ENCODE measurements around the gene NRDE2. TPM values are rescaled to one million over a fixed set of nuclear protein-coding genes. Genes with fewer than 3 reads are reported as not detected.

The NRDE2 gene
- total RNA-seq, 1 experiment from 2014 or later, result 20.1 TPM

DNA sequence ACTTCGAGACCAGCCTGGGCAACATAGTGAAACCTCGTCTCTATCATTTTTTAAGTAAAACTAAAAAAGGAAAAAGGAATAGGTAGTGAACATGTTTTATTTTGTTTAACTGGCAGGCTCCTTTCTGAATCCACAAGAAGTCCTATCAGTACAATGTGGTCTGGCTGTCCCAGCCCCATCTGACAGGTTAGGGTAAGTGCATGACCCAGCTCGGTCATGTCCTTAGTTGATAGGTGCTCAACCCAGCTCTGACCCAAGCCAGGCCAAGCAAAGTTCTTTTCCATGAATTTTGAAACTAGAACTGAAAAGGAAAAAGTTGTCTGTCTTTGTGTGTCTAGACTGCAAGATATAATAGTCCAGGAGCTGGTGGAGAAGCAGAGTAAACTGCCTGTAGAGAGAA lies 4.7 kb upstream of the NRDE2 start:
- Histone ChIP-seq H3K27ac (ENCODE audit: low read depth, low read length) (no peak overlapping the region), H2AFZ (ENCODE audit: low read depth, low read length, poor library complexity, severe bottlenecking) (no peak overlapping the region), H3K36me3 (ENCODE audit: control insufficient read depth in 1 of 2, insufficient read depth in 2 of 2, low read length in 2 of 2) (no peaks in the 10 kb centered on the region), H3K27me3 (ENCODE audit: insufficient read depth, low read length) (0 out of 2 replicates have a peak, but pooled peaks cover 5% of the 10 kb centered on the region), H4K20me1 (ENCODE audit: insufficient read depth) (no peaks in the 10 kb centered on the region), H3K9me2 (ENCODE audit: insufficient read depth) (no peaks in the 10 kb centered on the region), H3K9me3 (ENCODE audit: control insufficient read depth in 1 of 2, insufficient read depth in 1 of 2, low read depth in 1 of 2, low read length in 2 of 2) (no peaks in the 10 kb centered on the region), H3K4me2 (ENCODE audit: low read length) (no peak overlapping the region), H3K9ac (ENCODE audit: low read length) (no peak overlapping the region), H3K4me1 (ENCODE audit: control insufficient read depth in 1 of 2, insufficient read depth in 2 of 2, low read length in 2 of 2) (peaks cover 13% of the 10 kb centered on the region in 2 experiments; a peak in 3 of 4 replicates), H3K79me2 (ENCODE audit: insufficient read depth, low read length) (peaks cover 2% of the 10 kb centered on the region), H3K4me3 (replicated peaks in 1 of 2; ENCODE audit: low read depth in 1 of 2, low read length in 2 of 2) (no peak overlapping the region)
- no peak for DNase-seq (ENCODE audit: low read depth, low spot score)
- intact Hi-C loops (cut with micrococcal nuclease), result no loop called here
- ChIA-PET POLR2A (no interaction called here), CTCF (no interaction called here), RAD21 (ENCODE audit: low non-redundant PET in 1 of 2, low total read pairs in 2 of 2, uncharacterized antibody in 2 of 2, unreplicated experiment in 2 of 2) (no interaction called here)
- no peak for ATAC-seq
- TF ChIP-seq ELF1 (IDR thresholded peaks at IDR 0.05; ENCODE audit: borderline replicate concordance, low read depth) (no peak), EZH2phosphoT487 (IDR thresholded peaks at IDR 0.05; ENCODE audit: borderline replicate concordance) (no peak), POLR2AphosphoS5 (IDR thresholded peaks at IDR 0.05; ENCODE audit: low read depth, low read length) (no peak), POLR2A (IDR thresholded peaks at IDR 0.05; ENCODE audit: borderline replicate concordance, extremely low read depth, insufficient read depth, insufficient read length) (no peak), EZH2 (IDR thresholded peaks at IDR 0.05) (no peak)
- no TSS peak for BruUV-seq (replicated peaks)

DNA sequence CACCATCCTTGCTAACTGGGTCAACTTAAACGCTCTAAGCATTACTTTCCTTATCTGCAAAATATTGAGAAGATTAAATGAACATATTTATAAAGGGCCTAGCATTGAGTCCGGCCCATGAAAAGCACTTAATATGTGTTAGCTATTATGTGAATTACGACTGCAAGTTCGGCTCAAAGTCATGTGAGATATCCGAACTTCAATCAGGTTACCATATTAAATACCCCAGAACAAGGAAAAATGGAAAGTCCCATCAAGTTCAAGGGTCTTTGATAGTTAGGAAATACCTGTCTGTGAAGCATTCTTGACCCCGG lies 487 bp upstream of the NRDE2 start:
- Histone ChIP-seq H3K9me3 (ENCODE audit: control insufficient read depth in 1 of 2, insufficient read depth in 1 of 2, low read depth in 1 of 2, low read length in 2 of 2) (no peaks in the 10 kb centered on the region), H3K27me3 (ENCODE audit: insufficient read depth, low read length) (0 out of 2 replicates have a peak, but pooled peaks cover 5% of the 10 kb centered on the region), H3K9ac (ENCODE audit: low read length) (peak overlapping the region; percentile 54), H3K4me3 (replicated peaks in 1 of 2; ENCODE audit: low read depth in 1 of 2, low read length in 2 of 2) (peak overlapping the region; percentile 45 to 69), H3K9me2 (ENCODE audit: insufficient read depth) (no peaks in the 10 kb centered on the region), H3K36me3 (ENCODE audit: control insufficient read depth in 1 of 2, insufficient read depth in 2 of 2, low read length in 2 of 2) (no peaks in the 10 kb centered on the region), H3K79me2 (ENCODE audit: insufficient read depth, low read length) (peaks cover 40% of the 10 kb centered on the region), H3K4me2 (ENCODE audit: low read length) (peak overlapping the region; percentile 79), H3K4me1 (ENCODE audit: control insufficient read depth in 1 of 2, insufficient read depth in 2 of 2, low read length in 2 of 2) (peaks cover 16 to 18% of the 10 kb centered on the region in 2 experiments; a peak in 3 of 4 replicates), H3K27ac (ENCODE audit: low read depth, low read length) (peak overlapping the region; percentile 5; the same call in 1 of the 2 replicates), H2AFZ (ENCODE audit: low read depth, low read length, poor library complexity, severe bottlenecking) (peak overlapping the region; percentile 71), H4K20me1 (ENCODE audit: insufficient read depth) (no peaks in the 10 kb centered on the region)
- TSS peak; percentile 98 for BruUV-seq (replicated peaks)
- ATAC-seq (0 out of 2 replicates have a peak, but pooled peaks have one; percentile 1), DNase-seq (ENCODE audit: low read depth, low spot score) (no peak)
- ChIA-PET CTCF (no interaction called here), RAD21 (ENCODE audit: low non-redundant PET in 1 of 2, low total read pairs in 2 of 2, uncharacterized antibody in 2 of 2, unreplicated experiment in 2 of 2) (no interaction called here), POLR2A (no interaction called here)
- TF ChIP-seq EZH2phosphoT487 (IDR thresholded peaks at IDR 0.05; ENCODE audit: borderline replicate concordance), result no peak
- TF ChIP-seq ZFX (IDR thresholded peaks at IDR 0.05), result no peak
- TF ChIP-seq, protein P1, sequence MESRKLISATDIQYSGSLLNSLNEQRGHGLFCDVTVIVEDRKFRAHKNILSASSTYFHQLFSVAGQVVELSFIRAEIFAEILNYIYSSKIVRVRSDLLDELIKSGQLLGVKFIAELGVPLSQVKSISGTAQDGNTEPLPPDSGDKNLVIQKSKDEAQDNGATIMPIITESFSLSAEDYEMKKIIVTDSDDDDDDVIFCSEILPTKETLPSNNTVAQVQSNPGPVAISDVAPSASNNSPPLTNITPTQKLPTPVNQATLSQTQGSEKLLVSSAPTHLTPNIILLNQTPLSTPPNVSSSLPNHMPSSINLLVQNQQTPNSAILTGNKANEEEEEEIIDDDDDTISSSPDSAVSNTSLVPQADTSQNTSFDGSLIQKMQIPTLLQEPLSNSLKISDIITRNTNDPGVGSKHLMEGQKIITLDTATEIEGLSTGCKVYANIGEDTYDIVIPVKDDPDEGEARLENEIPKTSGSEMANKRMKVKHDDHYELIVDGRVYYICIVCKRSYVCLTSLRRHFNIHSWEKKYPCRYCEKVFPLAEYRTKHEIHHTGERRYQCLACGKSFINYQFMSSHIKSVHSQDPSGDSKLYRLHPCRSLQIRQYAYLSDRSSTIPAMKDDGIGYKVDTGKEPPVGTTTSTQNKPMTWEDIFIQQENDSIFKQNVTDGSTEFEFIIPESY (IDR thresholded peaks at IDR 0.05; ENCODE audit: extremely low read depth, insufficient replicate concordance, low read length), result no peak
- no peak for TF ChIP-seq CEBPB (IDR thresholded peaks at IDR 0.05; ENCODE audit: low read depth)
- no peak for TF ChIP-seq RAD21 (IDR thresholded peaks at IDR 0.05; ENCODE audit: low read depth)
- TF ChIP-seq FOSL1 (IDR thresholded peaks at IDR 0.05; ENCODE audit: low read depth), result no peak
- TF ChIP-seq TCF7L2 (IDR thresholded peaks at IDR 0.05; ENCODE audit: borderline replicate concordance, extremely low read depth, insufficient read depth, insufficient read length), result no peak
- intact Hi-C loops (cut with micrococcal nuclease), result loop anchor here (5.0 kb wide), 2 partner anchors 65 to 425 kb away; partner anchors contain the start of gene CALM1
